GM19023 (cell line): ENCODE measurements around the gene CABLES1.

Experiments
- ATAC-seq: cut with Tn5 transposase; IDR thresholded peaks from one replicate; pipeline ENCODE4 v1.9.1; 2021; ENCODE audit warnings: mild to moderate bottlenecking, moderate library complexity; ENCODE audit not compliant: unreplicated experiment

CABLES1 gene

GRCh38 chr18:23238152-23238531 lies 102.9 kb downstream of the CABLES1 start:
- no peak for ATAC-seq

- no peak for ATAC-seq
Observed at GRCh38 chr18:23238651-23239349, 103.5 kb downstream of the CABLES1 start.

GRCh38 chr18:23239350-23239692 lies 104.0 kb downstream of the CABLES1 start:
- ATAC-seq, result no peak

- ATAC-seq, result no peak
Observed at GRCh38 chr18:23239885-23240608, 104.8 kb downstream of the CABLES1 start.

GRCh38 chr18:23240609-23240930 lies 105.3 kb downstream of the CABLES1 start:
- no peak for ATAC-seq

GRCh38 chr18:23241833-23242496 lies 106.7 kb downstream of the CABLES1 start:
- peak; percentile 78 for ATAC-seq

- no peak for ATAC-seq
Observed at GRCh38 chr18:23243178-23243577, 107.9 kb downstream of the CABLES1 start.

- ATAC-seq, result no peak
Observed at GRCh38 chr18:23243816-23244215, 108.5 kb downstream of the CABLES1 start.

GRCh38 chr18:23244401-23244800 lies 109.1 kb downstream of the CABLES1 start:
- no peak for ATAC-seq

- no peak for ATAC-seq
Observed at GRCh38 chr18:23245461-23245860, 110.2 kb downstream of the CABLES1 start.

- no peak for ATAC-seq
Observed at GRCh38 chr18:23247331-23247730, 112.0 kb downstream of the CABLES1 start.

- ATAC-seq, result no peak
Observed at GRCh38 chr18:23247896-23248295, 112.6 kb downstream of the CABLES1 start.

- no peak for ATAC-seq
Observed at GRCh38 chr18:23248826-23249225, 113.5 kb downstream of the CABLES1 start.

- ATAC-seq, result no peak
Observed at GRCh38 chr18:23249348-23249747, 114.1 kb downstream of the CABLES1 start.

GRCh38 chr18:23250893-23251656 lies 115.8 kb downstream of the CABLES1 start:
- ATAC-seq, result no peak

- ATAC-seq, result no peak
Observed at GRCh38 chr18:23253630-23254029, 118.3 kb downstream of the CABLES1 start.

GRCh38 chr18:23257137-23257536 lies 121.9 kb downstream of the CABLES1 start:
- ATAC-seq, result no peak

- ATAC-seq, result no peak
Observed at GRCh38 chr18:23257686-23258565, 122.6 kb downstream of the CABLES1 start.

GRCh38 chr18:23258566-23259469 lies 123.5 kb downstream of the CABLES1 start:
- ATAC-seq, result no peak
